Neuron (in vitro differentiated cells): ENCODE data around the gene REXO2.

Source experiments
- H2AFZ ChIP-seq: one replicate; pipeline ENCODE4 v1.6.1; 2013; ENCODE audit warnings: low read depth, mild to moderate bottlenecking, inconsistent platforms, low read length, moderate library complexity
- H3K27me3 ChIP-seq: one replicate; pipeline ENCODE4 v1.6.1; 2013; ENCODE audit warnings: low read length; ENCODE audit not compliant: insufficient read depth
- H3K36me3 ChIP-seq: one replicate; pipeline ENCODE4 v1.6.1; 2013; ENCODE audit warnings: low read length; ENCODE audit not compliant: insufficient read depth
- H3K4me1 ChIP-seq: one replicate; pipeline ENCODE4 v1.6.1; 2013; ENCODE audit warnings: low read length; ENCODE audit not compliant: insufficient read depth
- H3K4me3 ChIP-seq: 2 replicates; pipeline ENCODE4 v1.5.1; 2013; ENCODE audit warnings: mild to moderate bottlenecking, low read length, moderate library complexity
- H3K9me3 ChIP-seq: one replicate; pipeline ENCODE4 v1.6.1; 2013; ENCODE audit warnings: low read length

The REXO2 gene

GRCh38 chr11:114448749-114449482, 9.6 kb downstream of the REXO2 start:
- no peaks in the 10 kb centered on the region for H3K9me3 ChIP-seq
- H3K27me3 ChIP-seq = no peaks in the 10 kb centered on the region
- H3K36me3 ChIP-seq = peaks cover 6% of the 10 kb centered on the region
- no peak overlapping the region for H2AFZ ChIP-seq
- no peak overlapping the region for H3K4me3 ChIP-seq
- H3K4me1 ChIP-seq = no peaks in the 10 kb centered on the region

GRCh38 chr11:114449845-114450244, 10.6 kb downstream of the REXO2 start:
- Histone ChIP-seq H3K9me3 (no peaks in the 10 kb centered on the region), H3K4me1 (no peaks in the 10 kb centered on the region), H3K27me3 (no peaks in the 10 kb centered on the region), H3K36me3 (peaks cover 6% of the 10 kb centered on the region), H2AFZ (no peak overlapping the region), H3K4me3 (no peak overlapping the region)

- Histone ChIP-seq H3K4me3 (no peak overlapping the region), H2AFZ (no peak overlapping the region), H3K36me3 (peaks cover 6% of the 10 kb centered on the region), H3K9me3 (no peaks in the 10 kb centered on the region), H3K4me1 (no peaks in the 10 kb centered on the region), H3K27me3 (no peaks in the 10 kb centered on the region)
These were observed 13.1 kb downstream of the REXO2 start for GRCh38 chr11:114452399-114452798.

GRCh38 chr11:114463999-114464398, 24.7 kb downstream of the REXO2 start:
- no peaks in the 10 kb centered on the region for H3K9me3 ChIP-seq
- no peak overlapping the region for H2AFZ ChIP-seq
- H3K36me3 ChIP-seq = no peaks in the 10 kb centered on the region
- no peaks in the 10 kb centered on the region for H3K4me1 ChIP-seq
- H3K4me3 ChIP-seq = no peak overlapping the region
- no peaks in the 10 kb centered on the region for H3K27me3 ChIP-seq

GRCh38 chr11:114466742-114467141, 27.5 kb downstream of the REXO2 start:
- Histone ChIP-seq H3K27me3 (no peaks in the 10 kb centered on the region), H3K4me1 (no peaks in the 10 kb centered on the region)

GRCh38 chr11:114472661-114473060, 33.4 kb downstream of the REXO2 start:
- H3K36me3 ChIP-seq = no peaks in the 10 kb centered on the region
- H2AFZ ChIP-seq = no peak overlapping the region
- no peaks in the 10 kb centered on the region for H3K9me3 ChIP-seq
- no peak overlapping the region for H3K4me3 ChIP-seq
- H3K4me1 ChIP-seq = no peaks in the 10 kb centered on the region
- no peaks in the 10 kb centered on the region for H3K27me3 ChIP-seq

More at GRCh38 chr11:114466742-114467141, 27.5 kb downstream of the REXO2 start:
- H3K36me3 ChIP-seq = no peaks in the 10 kb centered on the region
- H3K4me3 ChIP-seq = no peak overlapping the region
- H2AFZ ChIP-seq = no peak overlapping the region
- H3K9me3 ChIP-seq = no peaks in the 10 kb centered on the region

- Histone ChIP-seq H3K4me1 (peaks cover 4% of the 10 kb centered on the region), H3K9me3 (no peaks in the 10 kb centered on the region), H3K4me3 (no peak overlapping the region), H3K27me3 (no peaks in the 10 kb centered on the region), H2AFZ (no peak overlapping the region), H3K36me3 (no peaks in the 10 kb centered on the region)
These were observed 38.7 kb downstream of the REXO2 start for GRCh38 chr11:114478001-114478410.

- H3K27me3 ChIP-seq = no peaks in the 10 kb centered on the region
- H3K4me1 ChIP-seq = peaks cover 4% of the 10 kb centered on the region
- H2AFZ ChIP-seq = no peak overlapping the region
- H3K36me3 ChIP-seq = no peaks in the 10 kb centered on the region
- H3K4me3 ChIP-seq = no peak overlapping the region
- H3K9me3 ChIP-seq = no peaks in the 10 kb centered on the region
These were observed 39.5 kb downstream of the REXO2 start for GRCh38 chr11:114478768-114479167.

- H3K36me3 ChIP-seq = no peaks in the 10 kb centered on the region
- no peak overlapping the region for H3K4me3 ChIP-seq
- no peak overlapping the region for H2AFZ ChIP-seq
- H3K27me3 ChIP-seq = no peaks in the 10 kb centered on the region
- peaks cover 4% of the 10 kb centered on the region for H3K4me1 ChIP-seq
- H3K9me3 ChIP-seq = no peaks in the 10 kb centered on the region
These were observed 40.1 kb downstream of the REXO2 start for GRCh38 chr11:114479331-114479730.

- H3K4me3 ChIP-seq = no peak overlapping the region
- no peaks in the 10 kb centered on the region for H3K27me3 ChIP-seq
- peaks cover 4% of the 10 kb centered on the region for H3K4me1 ChIP-seq
- H3K36me3 ChIP-seq = no peaks in the 10 kb centered on the region
- H2AFZ ChIP-seq = no peak overlapping the region
- H3K9me3 ChIP-seq = no peaks in the 10 kb centered on the region
These were observed 42.8 kb downstream of the REXO2 start for GRCh38 chr11:114482114-114482513.

- H3K36me3 ChIP-seq = no peaks in the 10 kb centered on the region
- H3K27me3 ChIP-seq = no peaks in the 10 kb centered on the region
- no peaks in the 10 kb centered on the region for H3K4me1 ChIP-seq
- H2AFZ ChIP-seq = no peak overlapping the region
- H3K9me3 ChIP-seq = no peaks in the 10 kb centered on the region
- no peak overlapping the region for H3K4me3 ChIP-seq
These were observed 44.7 kb downstream of the REXO2 start for GRCh38 chr11:114483929-114484328.

GRCh38 chr11:114496915-114497314, 57.6 kb downstream of the REXO2 start:
- no peak overlapping the region for H2AFZ ChIP-seq
- H3K9me3 ChIP-seq = no peaks in the 10 kb centered on the region
- H3K4me3 ChIP-seq = no peak overlapping the region
- no peaks in the 10 kb centered on the region for H3K36me3 ChIP-seq
- H3K4me1 ChIP-seq = no peaks in the 10 kb centered on the region
- H3K27me3 ChIP-seq = no peaks in the 10 kb centered on the region

GRCh38 chr11:114499756-114500155, 60.5 kb downstream of the REXO2 start:
- H3K36me3 ChIP-seq = no peaks in the 10 kb centered on the region
- H3K9me3 ChIP-seq = no peaks in the 10 kb centered on the region
- H3K27me3 ChIP-seq = no peaks in the 10 kb centered on the region
- H3K4me3 ChIP-seq = no peak overlapping the region
- no peak overlapping the region for H2AFZ ChIP-seq
- H3K4me1 ChIP-seq = no peaks in the 10 kb centered on the region
